A673 (cell line): ENCODE measurements around the gene RNASE7. TPM values are rescaled to one million over a fixed set of nuclear protein-coding genes. Genes with fewer than 3 reads are reported as not detected.
"Not testable (repeated sequence)": the region's sequence is repeated elsewhere in the genome, so short reads cannot be mapped to it uniquely, and the experiment has no call there.

Experiments used
- BruUV-seq: library from RNA; stranded (reverse); fragments of 400-500 nt; replicated peaks from 2 replicates; lab custom pipeline; 2021; lab: Mats Ljungman, UMichigan
- CTCF ChIA-PET: fragments of 300-600 bp; sonication (Branson Sonifier 250); formaldehyde crosslinking; loops from one replicate; lab custom pipeline; 2022; ENCODE audit warnings: antibody characterized with exemption; lab: Charles Lee
- POLR2A ChIA-PET: fragments of 300-600 bp; sonication (Branson Sonifier 250); formaldehyde crosslinking; loops from one replicate; lab custom pipeline; 2022; ENCODE audit warnings: antibody characterized with exemption; ENCODE audit not compliant: low non-redundant PET; lab: Charles Lee
- DNase-seq: peaks from one replicate; pipeline ENCODE4 v3.0.0-alpha.2; 2015; ENCODE audit warnings: low spot score
- H3K27ac ChIP-seq: fragments of 200-600 bp; sonication (generic); 2 replicates; pipeline ENCODE4 v1.5.1; 2016; ENCODE audit warnings: mixed run types, low read depth, mild to moderate bottlenecking, mixed read lengths, antibody characterized with exemption, low read length; ENCODE audit not compliant: poor library complexity, severe bottlenecking
- H3K27me3 ChIP-seq: fragments of 200-600 bp; sonication (generic); replicated peaks from 2 replicates; pipeline ENCODE4 v1.6.1; 2017; ENCODE audit warnings: mixed run types, low read depth, mild to moderate bottlenecking, mixed read lengths, antibody characterized with exemption, low read length; ENCODE audit not compliant: insufficient read depth, poor library complexity
- H3K36me3 ChIP-seq: fragments of 200-600 bp; sonication (generic); 2 replicates; pipeline ENCODE4 v1.6.1; 2016; ENCODE audit warnings: mixed run types, mild to moderate bottlenecking, mixed read lengths, antibody characterized with exemption, low read length; ENCODE audit not compliant: insufficient read depth, poor library complexity, severe bottlenecking
- H3K4me1 ChIP-seq: fragments of 200-600 bp; sonication (generic); 2 replicates; pipeline ENCODE4 v1.6.1; 2017; ENCODE audit warnings: mixed run types, mild to moderate bottlenecking, mixed read lengths, antibody characterized with exemption, low read length; ENCODE audit not compliant: insufficient read depth, poor library complexity, severe bottlenecking
- H3K4me3 ChIP-seq: fragments of 200-600 bp; sonication (generic); 2 replicates; pipeline ENCODE4 v1.5.1; 2016; ENCODE audit warnings: low read depth, mixed run types, mild to moderate bottlenecking, mixed read lengths, low read length; ENCODE audit not compliant: poor library complexity, severe bottlenecking
- H3K9me3 ChIP-seq: fragments of 200-600 bp; sonication (generic); 2 replicates; pipeline ENCODE4 v1.6.1; 2016; ENCODE audit warnings: mixed run types, low read depth, mild to moderate bottlenecking, mixed read lengths, antibody characterized with exemption, low read length; ENCODE audit not compliant: poor library complexity, severe bottlenecking
- CTCF ChIP-seq: fragments of 300-800, 200-600 bp; sonication (generic); conservative IDR thresholded peaks from 2 replicates; pipeline ENCODE4 v1.5.1; 2017; ENCODE audit warnings: low read depth, mild to moderate bottlenecking, antibody characterized with exemption, low read length, moderate library complexity, mixed read lengths
- EZH2 ChIP-seq: fragments of 200-600 bp; sonication (generic); IDR thresholded peaks from 2 replicates; pipeline ENCODE4 v1.6.1; 2017; ENCODE audit warnings: borderline replicate concordance, low read depth, mild to moderate bottlenecking, mixed read lengths, antibody characterized with exemption, low read length; ENCODE audit not compliant: poor library complexity, severe bottlenecking
- intact Hi-C: fragments of 100-400 bp; cut with micrococcal nuclease; formaldehyde crosslinking; loops from one replicate; pipeline ENCODE4 v1.10.0; 2022; ENCODE audit not compliant: unreplicated experiment
- total RNA-seq: library from RNA; stranded (reverse); gene quantifications from 2 replicates; pipeline ENCODE4 v1.2.3, GENCODE V29; 2021

RNASE7 gene
- total RNA-seq, 1 experiment from 2014 or later: not detected

GRCh38 chr14:20999591-20999990, 42.6 kb upstream of the RNASE7 start:
- Histone ChIP-seq H3K27me3 (no peaks in the 10 kb centered on the region), H3K9me3 (no peaks in the 10 kb centered on the region), H3K27ac (no peak overlapping the region), H3K36me3 (peaks cover 27% of the 10 kb centered on the region), H3K4me1 (peaks cover 8% of the 10 kb centered on the region), H3K4me3 (no peak overlapping the region)
- no peak for DNase-seq
- ChIA-PET POLR2A (no interaction called here), CTCF (no interaction called here)
- TF ChIP-seq EZH2: no peak
- TF ChIP-seq CTCF: no peak
- no TSS peak for BruUV-seq
- intact Hi-C loops: no loop called here

GRCh38 chr14:21001218-21001617, 40.9 kb upstream of the RNASE7 start:
- Histone ChIP-seq H3K4me3 (no peak overlapping the region), H3K4me1 (peaks cover 8% of the 10 kb centered on the region), H3K27ac (no peak overlapping the region), H3K9me3 (no peaks in the 10 kb centered on the region), H3K36me3 (peaks cover 11% of the 10 kb centered on the region), H3K27me3 (no peaks in the 10 kb centered on the region)
- ChIA-PET CTCF (interaction anchor here (1.0 kb wide), 1 partner anchor 14 kb away, joined by 3 read pairs; no protein-coding TSS in a partner anchor), POLR2A (no interaction called here)
- TF ChIP-seq EZH2 (no peak), CTCF (no peak)
- DNase-seq: no peak
- BruUV-seq: no TSS peak
- intact Hi-C loops: no loop called here

GRCh38 chr14:21003788-21004346, 38.3 kb upstream of the RNASE7 start:
- TF ChIP-seq CTCF: no peak
- TF ChIP-seq EZH2: no peak
- intact Hi-C loops: no loop called here
- ChIA-PET CTCF (no interaction called here), POLR2A (interaction anchor here (0.7 kb wide), 1 partner anchor 11 kb away, joined by 3 read pairs; no protein-coding TSS in a partner anchor)
- Histone ChIP-seq H3K4me1 (peaks cover 4% of the 10 kb centered on the region), H3K9me3 (no peaks in the 10 kb centered on the region), H3K4me3 (no peak overlapping the region), H3K27ac (no peak overlapping the region), H3K27me3 (no peaks in the 10 kb centered on the region), H3K36me3 (no peaks in the 10 kb centered on the region)
- BruUV-seq: no TSS peak
- DNase-seq: no peak

DNA sequence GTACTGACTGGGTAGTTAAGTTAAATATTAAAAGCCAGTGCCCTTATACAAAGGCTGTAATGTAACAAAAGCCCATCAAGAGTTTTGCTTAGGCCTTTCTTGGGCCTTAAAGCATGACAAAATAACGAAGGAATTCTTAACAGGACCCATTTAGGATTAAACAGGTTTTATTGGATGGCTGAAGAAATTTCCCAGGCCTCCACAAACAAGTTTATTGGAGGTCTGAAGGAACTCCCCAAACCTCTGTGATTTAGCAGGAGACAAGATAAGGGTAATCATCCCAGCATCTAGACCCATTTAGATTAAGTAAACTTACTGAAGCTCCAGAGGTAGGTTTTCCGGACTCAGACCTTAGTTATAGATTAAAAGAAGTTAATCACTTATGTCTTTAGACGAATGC, 32.4 kb upstream of the RNASE7 start:
- DNase-seq, H3K27me3 ChIP-seq, POLR2A ChIA-PET, H3K4me1 ChIP-seq, CTCF ChIA-PET, BruUV-seq, H3K27ac ChIP-seq, H3K9me3 ChIP-seq, H3K4me3 ChIP-seq, H3K36me3 ChIP-seq: not testable (repeated sequence)
- intact Hi-C loops: loop anchor here (10.0 kb wide), 1 partner anchor 185 kb away; no protein-coding TSS in a partner anchor
